ENCODE data around the gene GPC6. TPM values are rescaled to one million over a fixed set of nuclear protein-coding genes. Genes with fewer than 3 reads are reported as not detected.

The GPC6 gene
- total and polyA plus RNA-seq, 2 donors (not counting 1 experiment from before 2014, with no cell fraction given): not detected

DNA sequence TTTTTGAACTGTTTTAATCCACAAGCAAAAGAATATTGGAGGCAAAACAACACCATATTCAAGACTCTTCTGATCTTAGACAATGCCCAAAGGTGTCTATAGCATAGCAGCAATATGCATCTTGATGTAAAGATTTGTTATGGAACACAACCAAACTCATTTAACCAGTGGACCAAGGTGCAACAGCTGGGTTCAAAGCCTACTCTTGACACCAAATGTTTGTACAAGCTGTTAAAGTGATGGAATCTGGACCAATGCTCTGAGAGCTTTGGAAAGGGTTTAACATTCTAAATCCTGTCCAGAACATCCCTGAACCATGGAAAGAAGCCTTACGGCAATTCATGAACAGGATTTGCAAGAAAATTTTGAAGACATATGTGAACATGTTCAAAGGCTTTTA is 520.0 kb downstream of the GPC6 start:
- ATAC-seq (ENCODE audit: low read depth): no peak

DNA sequence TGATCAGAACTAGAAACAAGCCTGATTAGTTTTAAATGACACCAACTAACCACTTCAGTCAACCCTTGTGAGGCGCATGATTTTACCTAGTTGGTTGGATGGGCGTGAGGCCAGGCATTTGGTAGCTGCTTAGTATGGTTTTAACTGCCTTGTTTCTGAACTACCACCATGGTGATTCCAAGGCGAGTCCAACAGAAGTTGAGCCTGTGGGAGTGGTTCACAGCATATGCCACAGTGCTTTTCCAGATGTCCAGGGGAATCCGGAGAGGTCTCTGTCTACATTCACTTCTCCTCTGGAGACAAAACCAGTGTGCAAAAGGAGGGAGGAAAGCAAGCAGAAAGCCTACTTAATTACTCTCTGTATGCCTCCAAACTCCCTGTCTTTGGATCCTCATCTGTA is 524.1 kb downstream of the GPC6 start:
- intact Hi-C loops (cut with micrococcal nuclease): no loop called here
- Mint-ChIP-seq H3K9me3 (ENCODE audit: insufficient read depth) (peaks cover 5% of the 10 kb centered on the region), H3K4me3 (no peak overlapping the region), H3K27me3 (no peaks in the 10 kb centered on the region), H3K4me1 (no peaks in the 10 kb centered on the region), H3K27ac (no peak overlapping the region)
- H3K27ac ChIP-seq (ENCODE audit: low read length in 2 of 2): no peak overlapping the region
- H3K36me3 ChIP-seq (replicated peaks in 1 of 2; ENCODE audit: control extremely low read depth in 1 of 2, control insufficient read depth in 1 of 2, extremely low read depth in 1 of 2, insufficient read depth in 2 of 2, low read length in 1 of 2): no peaks in the 10 kb centered on the region
- no peak overlapping the region for H3K9ac ChIP-seq (ENCODE audit: low read length)
- TF ChIP-seq EZH2 (IDR thresholded peaks at IDR 0.05; ENCODE audit: borderline replicate concordance, insufficient read depth, low read depth, low read length, poor library complexity, severe bottlenecking): no peak
- TF ChIP-seq, protein P1, sequence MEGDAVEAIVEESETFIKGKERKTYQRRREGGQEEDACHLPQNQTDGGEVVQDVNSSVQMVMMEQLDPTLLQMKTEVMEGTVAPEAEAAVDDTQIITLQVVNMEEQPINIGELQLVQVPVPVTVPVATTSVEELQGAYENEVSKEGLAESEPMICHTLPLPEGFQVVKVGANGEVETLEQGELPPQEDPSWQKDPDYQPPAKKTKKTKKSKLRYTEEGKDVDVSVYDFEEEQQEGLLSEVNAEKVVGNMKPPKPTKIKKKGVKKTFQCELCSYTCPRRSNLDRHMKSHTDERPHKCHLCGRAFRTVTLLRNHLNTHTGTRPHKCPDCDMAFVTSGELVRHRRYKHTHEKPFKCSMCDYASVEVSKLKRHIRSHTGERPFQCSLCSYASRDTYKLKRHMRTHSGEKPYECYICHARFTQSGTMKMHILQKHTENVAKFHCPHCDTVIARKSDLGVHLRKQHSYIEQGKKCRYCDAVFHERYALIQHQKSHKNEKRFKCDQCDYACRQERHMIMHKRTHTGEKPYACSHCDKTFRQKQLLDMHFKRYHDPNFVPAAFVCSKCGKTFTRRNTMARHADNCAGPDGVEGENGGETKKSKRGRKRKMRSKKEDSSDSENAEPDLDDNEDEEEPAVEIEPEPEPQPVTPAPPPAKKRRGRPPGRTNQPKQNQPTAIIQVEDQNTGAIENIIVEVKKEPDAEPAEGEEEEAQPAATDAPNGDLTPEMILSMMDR (IDR thresholded peaks at IDR 0.05): no peak
- no CpG with 5 or more reads among the region's 4 CpGs for WGBS (ENCODE audit: insufficient coverage)
- no peaks in the 10 kb centered on the region for H4K20me1 ChIP-seq (ENCODE audit: control insufficient read depth, insufficient read depth, low read length, poor library complexity, severe bottlenecking)
- no peak overlapping the region for H2AFZ ChIP-seq (ENCODE audit: insufficient read depth, low read depth, low read length, poor library complexity, severe bottlenecking)
- no peaks in the 10 kb centered on the region for H3K27me3 ChIP-seq (replicated peaks in 1 of 4; ENCODE audit: control extremely low read depth in 1 of 4, control insufficient read depth in 3 of 4, insufficient read depth in 4 of 4, low read length in 3 of 4)
- POLR2A ChIA-PET: no interaction called here
- H3K9me3 ChIP-seq (ENCODE audit: control extremely low read depth in 1 of 3, control insufficient read depth in 2 of 3, insufficient read depth in 1 of 3, low read length in 2 of 3): no peaks in the 10 kb centered on the region
- H3K4me2 ChIP-seq (replicated peaks; ENCODE audit: low read depth, low read length, poor library complexity, severe bottlenecking): no peak overlapping the region
- no peaks in the 10 kb centered on the region for H3K4me1 ChIP-seq (ENCODE audit: control insufficient read depth in 2 of 2, insufficient read depth in 2 of 2, low read length in 2 of 2)
- H3K4me3 ChIP-seq (ENCODE audit: control extremely low read depth in 1 of 5, extremely low read depth in 1 of 5, insufficient read depth in 1 of 5, low read depth in 2 of 5, low read length in 4 of 5): no peak overlapping the region
- no peaks in the 10 kb centered on the region for H3K79me2 ChIP-seq (ENCODE audit: control insufficient read depth, insufficient read depth, low read length)
- ATAC-seq (ENCODE audit: low read depth) (no peak), DNase-seq (no peak)
- CTCF ChIA-PET: no interaction called here

More for the DNA sequence above, 520.0 kb downstream of the GPC6 start:
- POLR2A ChIA-PET: no interaction called here
- Histone ChIP-seq H3K36me3 (replicated peaks in 1 of 2; ENCODE audit: control extremely low read depth in 1 of 2, control insufficient read depth in 1 of 2, extremely low read depth in 1 of 2, insufficient read depth in 2 of 2, low read length in 1 of 2) (no peaks in the 10 kb centered on the region), H3K4me2 (replicated peaks; ENCODE audit: low read depth, low read length, poor library complexity, severe bottlenecking) (no peak overlapping the region), H3K4me3 (ENCODE audit: control extremely low read depth in 1 of 5, extremely low read depth in 1 of 5, insufficient read depth in 1 of 5, low read depth in 2 of 5, low read length in 4 of 5) (no peak overlapping the region), H3K79me2 (ENCODE audit: control insufficient read depth, insufficient read depth, low read length) (no peaks in the 10 kb centered on the region), H3K4me1 (ENCODE audit: control insufficient read depth in 2 of 2, insufficient read depth in 2 of 2, low read length in 2 of 2) (no peaks in the 10 kb centered on the region), H2AFZ (ENCODE audit: insufficient read depth, low read depth, low read length, poor library complexity, severe bottlenecking) (no peak overlapping the region), H3K9me3 (ENCODE audit: control extremely low read depth in 1 of 3, control insufficient read depth in 2 of 3, insufficient read depth in 1 of 3, low read length in 2 of 3) (no peaks in the 10 kb centered on the region), H3K27me3 (replicated peaks in 1 of 4; ENCODE audit: control extremely low read depth in 1 of 4, control insufficient read depth in 3 of 4, insufficient read depth in 4 of 4, low read length in 3 of 4) (no peaks in the 10 kb centered on the region), H3K27ac (ENCODE audit: low read length in 2 of 2) (no peak overlapping the region), H4K20me1 (ENCODE audit: control insufficient read depth, insufficient read depth, low read length, poor library complexity, severe bottlenecking) (no peaks in the 10 kb centered on the region), H3K9ac (ENCODE audit: low read length) (no peak overlapping the region)
- WGBS (ENCODE audit: insufficient coverage): no CpG with 5 or more reads among the region's 1 CpG
- Mint-ChIP-seq H3K4me3 (no peak overlapping the region), H3K27ac (no peak overlapping the region), H3K9me3 (ENCODE audit: insufficient read depth) (no peaks in the 10 kb centered on the region), H3K27me3 (no peaks in the 10 kb centered on the region), H3K4me1 (no peaks in the 10 kb centered on the region)
- TF ChIP-seq, protein P1 (IDR thresholded peaks at IDR 0.05): no peak
- TF ChIP-seq EZH2 (IDR thresholded peaks at IDR 0.05; ENCODE audit: borderline replicate concordance, insufficient read depth, low read depth, low read length, poor library complexity, severe bottlenecking): no peak
- CTCF ChIA-PET: no interaction called here
- intact Hi-C loops (cut with micrococcal nuclease): no loop called here
- no peak for DNase-seq

Data from B cell (primary cell).